ENCODE data around the gene GGT5. TPM values are rescaled to one million over a fixed set of nuclear protein-coding genes. Genes with fewer than 3 reads are reported as not detected.
"Not testable (repeated sequence)": the region's sequence is repeated elsewhere in the genome, so short reads cannot be mapped to it uniquely, and the experiment has no call there.

Gene GGT5
- total RNA-seq, 1 donor from 2014 or later: 10.7 TPM

DNA sequence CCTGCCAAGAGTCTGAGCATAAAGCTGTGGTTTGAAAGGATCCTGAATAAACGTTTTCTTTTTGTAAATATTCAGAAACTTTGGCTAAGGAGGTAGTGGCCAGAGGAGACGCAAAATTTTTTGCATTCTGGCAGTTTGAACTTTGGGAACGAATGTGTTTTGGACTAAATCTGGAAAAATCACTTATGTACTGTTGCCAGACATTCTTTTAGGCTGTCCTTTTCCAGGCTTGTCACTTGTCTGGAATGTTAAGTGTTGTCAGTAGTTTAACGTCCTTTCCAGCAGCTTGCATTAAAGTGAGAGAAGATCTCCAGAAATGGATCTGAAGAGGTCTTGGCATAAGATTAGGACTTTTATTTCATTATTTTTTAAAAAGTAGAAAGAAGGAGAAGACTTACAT lies 44.2 kb upstream of the GGT5 start:
- Mint-ChIP-seq H3K27ac (ENCODE audit: unreplicated experiment) (no peak overlapping the region), H3K27me3 (ENCODE audit: unreplicated experiment) (peaks cover 2% of the 10 kb centered on the region), H3K4me1 (ENCODE audit: low read depth, unreplicated experiment) (peaks cover 49% of the 10 kb centered on the region), H3K4me3 (ENCODE audit: unreplicated experiment) (peak overlapping the region; percentile 20), H3K36me3 (ENCODE audit: unreplicated experiment) (no peaks in the 10 kb centered on the region), H3K9me3 (ENCODE audit: unreplicated experiment) (peaks cover 2% of the 10 kb centered on the region)
- TF ChIP-seq, protein P1, sequence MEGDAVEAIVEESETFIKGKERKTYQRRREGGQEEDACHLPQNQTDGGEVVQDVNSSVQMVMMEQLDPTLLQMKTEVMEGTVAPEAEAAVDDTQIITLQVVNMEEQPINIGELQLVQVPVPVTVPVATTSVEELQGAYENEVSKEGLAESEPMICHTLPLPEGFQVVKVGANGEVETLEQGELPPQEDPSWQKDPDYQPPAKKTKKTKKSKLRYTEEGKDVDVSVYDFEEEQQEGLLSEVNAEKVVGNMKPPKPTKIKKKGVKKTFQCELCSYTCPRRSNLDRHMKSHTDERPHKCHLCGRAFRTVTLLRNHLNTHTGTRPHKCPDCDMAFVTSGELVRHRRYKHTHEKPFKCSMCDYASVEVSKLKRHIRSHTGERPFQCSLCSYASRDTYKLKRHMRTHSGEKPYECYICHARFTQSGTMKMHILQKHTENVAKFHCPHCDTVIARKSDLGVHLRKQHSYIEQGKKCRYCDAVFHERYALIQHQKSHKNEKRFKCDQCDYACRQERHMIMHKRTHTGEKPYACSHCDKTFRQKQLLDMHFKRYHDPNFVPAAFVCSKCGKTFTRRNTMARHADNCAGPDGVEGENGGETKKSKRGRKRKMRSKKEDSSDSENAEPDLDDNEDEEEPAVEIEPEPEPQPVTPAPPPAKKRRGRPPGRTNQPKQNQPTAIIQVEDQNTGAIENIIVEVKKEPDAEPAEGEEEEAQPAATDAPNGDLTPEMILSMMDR (IDR thresholded peaks at IDR 0.05; ENCODE audit: partially characterized antibody, unreplicated experiment): no peak
- DNase-seq: no peak

DNA sequence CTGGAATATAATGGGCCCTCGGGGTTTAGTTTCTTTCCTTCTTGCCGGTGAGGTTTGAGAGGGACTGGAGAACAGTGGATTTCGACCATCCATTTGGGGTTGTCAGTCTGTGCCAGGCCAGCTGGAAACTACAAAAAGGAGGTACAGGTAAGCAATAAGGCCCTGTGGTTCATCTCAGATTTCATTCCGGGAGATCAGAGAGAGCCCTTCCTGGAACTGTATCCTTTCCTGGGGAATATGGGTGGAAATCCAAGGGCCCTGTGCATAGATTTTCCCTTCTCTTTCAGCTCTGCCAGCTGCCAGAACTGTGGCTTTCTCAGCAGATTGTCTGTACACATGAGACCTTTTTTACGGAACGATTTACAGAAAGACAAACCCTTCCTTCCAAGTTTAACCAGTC lies 42.9 kb upstream of the GGT5 start:
- H3K4me1 Mint-ChIP-seq (ENCODE audit: low read depth, unreplicated experiment): peaks cover 58% of the 10 kb centered on the region
- H3K27ac Mint-ChIP-seq (ENCODE audit: unreplicated experiment): peak overlapping the region; percentile 84
- H3K27me3 Mint-ChIP-seq (ENCODE audit: unreplicated experiment); DNase-seq; H3K9me3 Mint-ChIP-seq (ENCODE audit: unreplicated experiment); H3K36me3 Mint-ChIP-seq (ENCODE audit: unreplicated experiment): not testable (repeated sequence)
- peak overlapping the region; percentile 61 for H3K4me3 Mint-ChIP-seq (ENCODE audit: unreplicated experiment)

GRCh38 chr22:24287212-24287611 lies 42.3 kb upstream of the GGT5 start:
- H3K4me1 Mint-ChIP-seq (ENCODE audit: low read depth, unreplicated experiment): peaks cover 61% of the 10 kb centered on the region
- H3K27ac Mint-ChIP-seq (ENCODE audit: unreplicated experiment): peak overlapping the region; percentile 84
- not testable (repeated sequence) for H3K27me3 Mint-ChIP-seq (ENCODE audit: unreplicated experiment); H3K9me3 Mint-ChIP-seq (ENCODE audit: unreplicated experiment); H3K36me3 Mint-ChIP-seq (ENCODE audit: unreplicated experiment); DNase-seq
- peak overlapping the region; percentile 37 for H3K4me3 Mint-ChIP-seq (ENCODE audit: unreplicated experiment)

DNA sequence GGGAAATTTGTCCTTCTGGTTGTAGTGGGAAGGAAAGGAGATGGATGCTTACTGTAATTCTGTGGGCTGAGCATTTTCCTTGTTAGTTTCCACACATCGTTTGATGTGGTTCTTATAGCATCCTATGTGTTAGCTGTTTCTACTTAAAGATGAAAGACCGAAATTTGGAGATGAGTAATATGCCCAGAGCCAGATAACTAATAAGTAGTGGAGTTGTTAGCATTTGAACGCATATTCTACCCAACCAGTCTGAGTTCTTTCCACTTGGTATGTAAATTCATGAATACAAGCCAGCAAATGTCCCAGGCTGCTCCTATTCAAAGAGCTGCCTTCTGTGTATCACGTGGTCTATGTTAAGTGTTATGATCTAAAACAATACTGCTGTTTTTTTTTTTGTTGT lies 40.4 kb upstream of the GGT5 start:
- Mint-ChIP-seq H3K36me3 (ENCODE audit: unreplicated experiment) (no peaks in the 10 kb centered on the region), H3K27me3 (ENCODE audit: unreplicated experiment) (peaks cover 3% of the 10 kb centered on the region), H3K4me3 (ENCODE audit: unreplicated experiment) (no peak overlapping the region), H3K9me3 (ENCODE audit: unreplicated experiment) (peaks cover 2% of the 10 kb centered on the region), H3K27ac (ENCODE audit: unreplicated experiment) (peak overlapping the region; percentile 57), H3K4me1 (ENCODE audit: low read depth, unreplicated experiment) (peaks cover 56% of the 10 kb centered on the region)
- TF ChIP-seq, protein P1 (IDR thresholded peaks at IDR 0.05; ENCODE audit: partially characterized antibody, unreplicated experiment): no peak
- no peak for DNase-seq

GRCh38 chr22:24284747-24285203 lies 39.9 kb upstream of the GGT5 start:
- TF ChIP-seq, protein P1 (IDR thresholded peaks at IDR 0.05; ENCODE audit: partially characterized antibody, unreplicated experiment): no peak
- no peaks in the 10 kb centered on the region for H3K36me3 Mint-ChIP-seq (ENCODE audit: unreplicated experiment)
- peak overlapping the region; percentile 2 for H3K4me3 Mint-ChIP-seq (ENCODE audit: unreplicated experiment)
- H3K27me3 Mint-ChIP-seq (ENCODE audit: unreplicated experiment): peaks cover 3% of the 10 kb centered on the region
- no peak for DNase-seq
- H3K4me1 Mint-ChIP-seq (ENCODE audit: low read depth, unreplicated experiment): peaks cover 53% of the 10 kb centered on the region
- peaks cover 2% of the 10 kb centered on the region for H3K9me3 Mint-ChIP-seq (ENCODE audit: unreplicated experiment)
- H3K27ac Mint-ChIP-seq (ENCODE audit: unreplicated experiment): peak overlapping the region; percentile 57

GRCh38 chr22:24282401-24282800 lies 37.5 kb upstream of the GGT5 start:
- Mint-ChIP-seq H3K27me3 (ENCODE audit: unreplicated experiment) (peaks cover 3% of the 10 kb centered on the region), H3K9me3 (ENCODE audit: unreplicated experiment) (peaks cover 2% of the 10 kb centered on the region), H3K4me1 (ENCODE audit: low read depth, unreplicated experiment) (peaks cover 43% of the 10 kb centered on the region), H3K36me3 (ENCODE audit: unreplicated experiment) (no peaks in the 10 kb centered on the region), H3K4me3 (ENCODE audit: unreplicated experiment) (no peak overlapping the region), H3K27ac (ENCODE audit: unreplicated experiment) (no peak overlapping the region)
- TF ChIP-seq, protein P1 (IDR thresholded peaks at IDR 0.05; ENCODE audit: partially characterized antibody, unreplicated experiment): no peak
- DNase-seq: no peak

DNA sequence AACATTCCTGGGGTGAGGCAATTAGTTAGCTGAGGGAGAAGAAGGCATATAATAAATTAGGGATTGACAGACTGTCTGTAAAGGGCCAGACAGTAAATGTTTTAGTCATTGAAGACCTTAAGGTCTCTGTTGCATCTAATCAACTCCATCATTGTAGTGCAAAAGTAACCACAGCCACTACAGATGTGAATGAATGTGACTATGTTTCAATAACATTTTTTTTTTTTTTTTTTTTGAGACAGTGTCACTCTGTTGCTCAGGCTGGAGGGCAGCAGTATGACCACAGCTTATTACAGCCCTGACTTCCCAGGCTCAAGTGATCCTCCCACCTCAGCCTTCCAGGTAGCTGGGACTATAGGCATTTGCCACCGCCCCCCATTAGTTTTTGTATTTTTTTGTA lies 35.5 kb upstream of the GGT5 start:
- H3K36me3 Mint-ChIP-seq (ENCODE audit: unreplicated experiment); H3K27me3 Mint-ChIP-seq (ENCODE audit: unreplicated experiment); H3K27ac Mint-ChIP-seq (ENCODE audit: unreplicated experiment); H3K4me3 Mint-ChIP-seq (ENCODE audit: unreplicated experiment); DNase-seq; H3K9me3 Mint-ChIP-seq (ENCODE audit: unreplicated experiment): not testable (repeated sequence)
- H3K4me1 Mint-ChIP-seq (ENCODE audit: low read depth, unreplicated experiment): peaks cover 36% of the 10 kb centered on the region

DNA sequence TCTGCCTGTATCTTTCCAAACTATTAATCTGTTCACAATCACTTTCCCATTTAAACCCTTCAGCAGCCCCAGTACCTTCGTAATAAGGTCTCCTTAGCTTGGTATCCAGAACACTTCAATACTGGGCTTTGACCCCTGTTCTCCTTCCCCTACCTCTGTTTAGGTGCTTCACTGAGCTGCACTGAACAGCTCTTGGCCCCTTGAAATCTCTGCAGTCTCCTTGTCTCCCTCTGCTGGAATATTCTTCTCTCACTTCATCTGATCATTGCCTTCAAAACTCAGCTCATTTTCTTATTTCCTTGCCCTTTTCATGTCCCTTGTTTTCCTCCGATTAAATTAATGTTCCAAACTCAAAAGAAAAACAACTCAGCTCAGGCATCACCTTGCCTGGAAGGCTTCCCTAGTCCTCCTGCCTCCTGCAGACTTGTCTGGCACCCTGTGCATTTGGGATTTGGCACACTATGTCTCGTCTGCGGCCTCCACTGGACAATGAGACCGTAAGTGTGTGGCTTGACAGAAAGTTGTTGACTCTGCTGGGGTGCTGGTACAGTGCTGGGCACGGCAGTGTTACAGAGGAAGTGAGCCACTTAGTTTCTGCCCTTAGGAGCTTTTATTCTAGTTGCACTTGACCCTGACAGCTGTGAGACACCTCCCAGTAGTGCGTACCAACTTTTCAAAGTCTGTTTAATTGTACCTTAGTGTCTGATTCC lies 30.0 kb upstream of the GGT5 start:
- H3K9me3 Mint-ChIP-seq (ENCODE audit: unreplicated experiment); DNase-seq; H3K36me3 Mint-ChIP-seq (ENCODE audit: unreplicated experiment); H3K27me3 Mint-ChIP-seq (ENCODE audit: unreplicated experiment): not testable (repeated sequence)
- Mint-ChIP-seq H3K27ac (ENCODE audit: unreplicated experiment) (peak overlapping the region; percentile 15), H3K4me1 (ENCODE audit: low read depth, unreplicated experiment) (peaks cover 28% of the 10 kb centered on the region), H3K4me3 (ENCODE audit: unreplicated experiment) (peak overlapping the region; percentile 96)

All from glutamatergic neuron (in vitro differentiated cells).